Measurements from ENCODE around the gene ZNF33A.
A peak's percentile ranks its signal among the peaks of the same experiment; 100 is the strongest.
"Not testable (repeated sequence)": the region's sequence is repeated elsewhere in the genome, so short reads cannot be mapped to it uniquely, and the experiment has no call there.

The ZNF33A gene

DNA sequence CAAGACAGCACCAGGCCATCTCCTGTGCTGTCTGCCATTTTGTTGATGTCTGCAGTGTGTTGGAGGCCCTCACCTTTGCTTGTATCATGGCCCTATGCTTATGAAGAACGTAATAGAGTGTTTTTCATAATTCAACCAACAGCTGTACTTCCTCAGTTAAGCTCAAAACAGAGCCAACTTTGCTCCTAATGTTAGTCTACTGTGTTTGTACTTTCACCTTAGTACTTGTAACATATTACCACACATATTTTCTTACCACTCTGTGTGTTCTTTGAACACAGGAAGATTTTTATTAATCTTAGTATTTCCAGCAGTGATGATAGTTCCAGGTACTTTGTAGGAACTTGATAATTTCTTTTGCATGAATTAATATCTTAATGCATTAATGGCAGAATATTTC is 5.9 kb downstream of the ZNF33A start:
- no peak for DNase-seq (ENCODE audit: low read depth in 2 of 2)

GRCh38 chr10:38019124-38019523 is 8.6 kb downstream of the ZNF33A start:
- DNase-seq (ENCODE audit: low read depth in 2 of 2); H3K4me3 ChIP-seq (replicated peaks in 1 of 2; ENCODE audit: low read depth in 2 of 2, low read length in 2 of 2): not testable (repeated sequence)

More for the DNA sequence above, 5.9 kb downstream of the ZNF33A start:
- no peak for TF ChIP-seq CTCF (IDR thresholded peaks at IDR 0.05; ENCODE audit: low read depth, low read length)
- no peak overlapping the region for H3K4me3 ChIP-seq (replicated peaks in 1 of 2; ENCODE audit: low read depth in 2 of 2, low read length in 2 of 2)

- no peak overlapping the region for H3K4me3 ChIP-seq (replicated peaks in 1 of 2; ENCODE audit: low read depth in 2 of 2, low read length in 2 of 2)
- DNase-seq (ENCODE audit: low read depth in 2 of 2): no peak
- TF ChIP-seq CTCF (IDR thresholded peaks at IDR 0.05; ENCODE audit: low read depth, low read length): no peak
Measured at GRCh38 chr10:38025283-38025682, 14.8 kb downstream of the ZNF33A start.

DNA sequence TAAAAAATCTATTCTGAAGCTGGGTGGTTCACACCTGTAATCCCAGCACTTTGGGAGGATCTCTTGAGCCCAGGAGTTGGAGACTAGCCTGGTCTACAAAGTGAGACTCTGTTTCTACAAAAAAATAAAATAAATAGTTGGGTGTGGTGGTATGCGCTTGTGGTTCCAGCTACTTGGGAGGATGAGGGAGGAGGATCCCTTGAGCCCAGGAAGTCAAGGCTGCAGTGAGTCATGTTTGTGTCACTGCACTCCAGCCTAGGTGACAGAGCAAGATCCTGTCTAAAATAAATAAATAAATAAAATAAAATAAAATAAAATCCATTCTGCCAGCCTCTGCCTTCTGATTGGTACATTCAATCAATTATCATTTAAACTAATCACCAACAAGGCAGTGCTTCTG is 17.5 kb downstream of the ZNF33A start:
- no peak overlapping the region for H3K4me3 ChIP-seq (replicated peaks in 1 of 2; ENCODE audit: low read depth in 2 of 2, low read length in 2 of 2)
- TF ChIP-seq CTCF (IDR thresholded peaks at IDR 0.05; ENCODE audit: low read depth, low read length): no peak
- peak in 1 of 2 donors; percentile 44 for DNase-seq (ENCODE audit: low read depth in 2 of 2)

GRCh38 chr10:38032886-38033285 is 22.4 kb downstream of the ZNF33A start:
- DNase-seq (ENCODE audit: low read depth in 2 of 2): peak; percentile 46 to 70
- no peak for TF ChIP-seq CTCF (IDR thresholded peaks at IDR 0.05; ENCODE audit: low read depth, low read length)
- H3K4me3 ChIP-seq (replicated peaks in 1 of 2; ENCODE audit: low read depth in 2 of 2, low read length in 2 of 2): no peak overlapping the region

DNA sequence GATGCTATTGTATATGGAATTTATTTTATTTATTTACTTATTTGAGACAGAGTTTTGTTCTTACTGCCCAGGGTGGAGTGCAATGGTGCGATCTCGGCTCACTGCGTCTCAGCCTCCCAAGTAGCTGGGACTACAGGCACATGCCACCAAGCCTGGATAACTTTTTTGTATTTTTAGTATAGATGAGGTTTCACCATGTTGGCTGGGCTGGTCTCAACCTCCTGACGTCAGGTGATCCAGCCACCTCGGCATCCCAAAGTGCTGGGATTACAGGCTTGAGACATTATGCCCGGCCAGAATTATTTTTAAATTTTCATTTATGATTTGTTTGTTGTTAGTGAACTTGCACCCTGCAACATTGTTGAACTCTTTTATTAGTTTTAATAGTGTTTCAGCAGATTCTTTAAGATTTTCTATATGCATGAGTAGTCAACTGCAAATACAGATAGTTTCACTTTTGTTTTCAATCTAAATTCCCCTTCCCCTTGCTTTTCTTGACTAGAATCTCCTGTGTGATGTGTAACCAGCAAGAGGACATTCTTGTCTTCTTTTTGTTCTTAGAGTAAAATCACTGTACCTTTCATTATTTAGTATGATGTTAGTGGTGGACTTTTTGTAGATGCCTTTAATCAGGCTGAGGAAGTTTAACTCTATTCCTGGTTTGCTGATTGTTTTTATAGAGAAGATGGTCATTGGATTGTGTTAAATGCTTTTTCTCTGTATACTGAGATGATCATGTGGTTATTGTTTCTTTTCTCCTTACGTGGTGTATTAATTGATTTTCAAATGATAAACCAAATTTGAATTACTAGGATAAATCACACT is 27.8 kb downstream of the ZNF33A start:
- DNase-seq (ENCODE audit: low read depth in 2 of 2): peak in 1 of 2 donors; percentile 8
- no peak for TF ChIP-seq CTCF (IDR thresholded peaks at IDR 0.05; ENCODE audit: low read depth, low read length)
- H3K4me3 ChIP-seq (replicated peaks in 1 of 2; ENCODE audit: low read depth in 2 of 2, low read length in 2 of 2): no peak overlapping the region

- TF ChIP-seq CTCF (IDR thresholded peaks at IDR 0.05; ENCODE audit: low read depth, low read length): no peak
- no peak overlapping the region for H3K4me3 ChIP-seq (replicated peaks in 1 of 2; ENCODE audit: low read depth in 2 of 2, low read length in 2 of 2)
- no peak for DNase-seq (ENCODE audit: low read depth in 2 of 2)
Measured at GRCh38 chr10:38038932-38039245, 28.4 kb downstream of the ZNF33A start.

Data from cardiac fibroblast (primary cell).